Measurements from ENCODE around the gene CREB3L2.
"Not testable (repeated sequence)": the region's sequence is repeated elsewhere in the genome, so short reads cannot be mapped to it uniquely, and the experiment has no call there.

The CREB3L2 gene

DNA sequence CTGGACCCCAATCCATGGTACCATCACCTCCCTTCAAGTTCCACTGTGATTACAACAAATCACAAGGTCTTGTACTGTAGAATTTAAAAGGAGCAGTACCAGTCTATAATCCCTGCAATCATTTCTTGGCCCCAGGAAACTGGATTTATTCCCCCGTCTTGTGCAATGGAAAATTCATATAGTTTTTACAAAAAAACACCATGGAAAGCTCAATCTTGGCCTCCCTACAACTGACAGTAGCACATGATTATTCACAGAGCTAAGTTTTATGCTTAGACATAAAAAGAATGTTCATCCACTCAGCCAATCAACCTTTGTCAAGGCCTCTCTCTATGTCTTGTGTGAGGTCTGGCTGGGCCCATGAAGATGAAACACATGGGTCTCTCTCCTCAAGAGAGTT lies 165.3 kb downstream of the CREB3L2 start:
- DNase-seq (ENCODE audit: low spot score) = no peak

DNA sequence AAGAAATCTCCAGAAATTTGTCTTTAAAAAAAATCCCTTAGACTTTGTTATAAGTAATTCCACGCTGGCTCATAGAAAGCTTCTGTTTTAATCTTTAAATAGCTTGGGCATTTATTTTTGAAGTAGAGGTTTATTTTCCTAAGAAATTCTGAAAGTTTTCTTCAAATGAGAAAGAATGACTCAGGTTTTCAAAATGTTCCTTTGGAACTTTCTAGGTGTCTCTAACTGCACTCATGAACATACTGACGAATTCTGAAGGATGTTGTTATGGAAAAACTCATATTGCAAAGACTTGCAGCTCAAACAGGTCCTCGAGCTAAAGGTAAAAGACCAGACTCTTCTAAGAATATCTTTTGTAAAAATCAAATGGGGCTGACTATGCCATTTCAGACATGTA lies 165.8 kb downstream of the CREB3L2 start:
- DNase-seq (ENCODE audit: low spot score) = no peak

DNA sequence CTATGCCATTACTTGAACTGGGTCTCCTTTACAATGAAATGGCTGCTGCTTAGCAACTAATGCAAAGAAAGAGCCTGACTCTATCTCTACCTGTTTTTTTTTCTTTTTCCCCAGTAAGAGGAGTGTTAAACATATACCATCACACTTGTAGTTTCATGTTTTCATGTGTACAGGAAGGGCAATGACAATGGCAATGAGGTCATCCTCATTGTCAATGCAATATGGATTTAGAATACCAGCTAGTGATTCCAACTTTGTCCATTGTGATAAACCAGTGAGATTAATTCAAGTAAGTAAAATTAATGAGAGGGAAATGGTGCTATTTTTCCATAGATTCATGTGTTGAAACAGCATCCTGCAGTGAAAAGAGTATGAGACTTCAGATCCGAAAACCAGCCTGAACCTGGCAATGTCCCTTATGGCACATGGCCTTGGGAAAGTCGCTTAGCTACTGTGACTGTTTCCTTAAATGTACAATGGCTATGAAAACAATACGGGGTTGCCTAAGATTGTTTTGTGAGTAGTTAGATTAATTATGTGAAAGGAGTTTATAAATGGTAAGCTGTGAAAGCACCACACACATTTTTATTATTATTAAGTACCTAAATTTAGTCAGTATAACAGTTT lies 166.3 kb downstream of the CREB3L2 start:
- DNase-seq (ENCODE audit: low spot score) = no peak

DNA sequence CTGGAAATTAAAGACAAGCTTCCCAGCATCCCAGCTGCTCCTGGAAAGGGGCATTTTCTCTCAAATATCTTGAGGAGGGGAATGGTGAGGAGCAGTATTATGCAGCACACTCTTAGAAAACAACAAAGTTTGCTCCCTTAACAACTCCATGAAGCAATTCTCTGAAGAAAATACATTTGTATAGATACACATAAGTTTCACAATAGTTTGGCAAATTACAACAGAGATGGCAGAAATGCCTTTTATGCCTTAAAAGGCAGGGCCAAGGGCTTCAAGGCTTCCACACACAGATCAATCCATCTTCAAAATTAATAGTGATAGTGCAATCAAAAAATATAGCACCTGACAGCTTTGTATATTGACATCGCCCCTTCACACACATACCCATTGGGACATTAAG lies 167.3 kb downstream of the CREB3L2 start:
- no peak for DNase-seq (ENCODE audit: low spot score)

DNA sequence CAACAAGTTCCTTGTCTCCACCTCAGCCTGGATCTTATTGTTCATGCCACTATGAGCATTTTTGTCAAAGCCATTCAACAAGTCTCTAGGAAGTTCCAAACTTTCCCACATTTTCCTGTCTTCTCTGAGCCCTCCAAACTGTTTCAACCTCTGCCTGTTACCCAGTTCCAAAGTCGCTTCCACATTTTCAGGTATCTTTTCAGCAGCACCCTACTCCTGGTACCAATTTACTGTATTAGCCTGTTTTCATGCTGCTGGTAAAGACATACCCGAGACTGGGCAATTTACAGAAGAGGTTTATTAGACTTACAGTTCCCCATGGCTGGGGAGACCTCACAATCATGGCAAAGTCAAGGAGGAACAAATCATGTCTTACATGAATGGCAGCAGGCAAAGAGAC lies 168.9 kb downstream of the CREB3L2 start:
- not testable (repeated sequence) for DNase-seq (ENCODE audit: low spot score)

DNA sequence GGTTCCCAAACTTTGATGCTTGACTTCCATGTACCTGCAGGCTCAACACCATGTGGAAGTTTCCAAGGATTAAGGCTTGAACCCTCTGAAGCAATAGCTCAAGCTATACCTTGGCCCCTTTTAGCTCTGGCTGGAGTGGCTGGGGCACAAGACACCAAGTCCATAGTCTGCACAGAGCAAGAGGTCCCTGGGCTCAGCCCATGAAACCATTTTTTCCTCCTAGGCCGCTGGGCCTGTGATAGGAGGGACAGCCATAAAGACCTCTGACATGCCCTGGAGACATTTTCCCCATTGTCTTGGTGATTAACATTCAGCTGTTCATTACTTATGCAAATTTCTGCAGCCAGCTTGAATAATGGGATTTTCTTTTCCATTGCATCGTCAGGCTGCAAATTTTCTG lies 169.5 kb downstream of the CREB3L2 start:
- no peak for DNase-seq (ENCODE audit: low spot score)

DNA sequence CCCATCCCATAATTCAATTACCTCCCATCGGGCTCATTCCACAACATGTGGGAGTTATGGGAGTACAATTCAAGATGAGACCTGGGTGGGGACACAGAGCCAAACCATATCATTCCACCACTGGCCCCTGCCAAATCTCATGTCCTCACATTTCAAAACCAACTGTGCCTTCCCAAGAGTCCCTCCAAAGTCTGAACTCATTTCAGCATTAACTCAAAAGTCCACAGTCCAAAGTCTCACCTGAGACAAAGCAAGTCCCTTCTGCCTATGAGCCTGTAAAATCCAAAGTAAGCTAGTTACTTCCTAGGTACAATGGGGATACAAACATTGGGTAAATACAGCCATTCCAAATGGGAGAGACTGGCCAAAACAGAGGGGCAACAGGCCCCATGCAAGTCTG lies 170.3 kb downstream of the CREB3L2 start:
- DNase-seq (ENCODE audit: low spot score) = not testable (repeated sequence)

DNA sequence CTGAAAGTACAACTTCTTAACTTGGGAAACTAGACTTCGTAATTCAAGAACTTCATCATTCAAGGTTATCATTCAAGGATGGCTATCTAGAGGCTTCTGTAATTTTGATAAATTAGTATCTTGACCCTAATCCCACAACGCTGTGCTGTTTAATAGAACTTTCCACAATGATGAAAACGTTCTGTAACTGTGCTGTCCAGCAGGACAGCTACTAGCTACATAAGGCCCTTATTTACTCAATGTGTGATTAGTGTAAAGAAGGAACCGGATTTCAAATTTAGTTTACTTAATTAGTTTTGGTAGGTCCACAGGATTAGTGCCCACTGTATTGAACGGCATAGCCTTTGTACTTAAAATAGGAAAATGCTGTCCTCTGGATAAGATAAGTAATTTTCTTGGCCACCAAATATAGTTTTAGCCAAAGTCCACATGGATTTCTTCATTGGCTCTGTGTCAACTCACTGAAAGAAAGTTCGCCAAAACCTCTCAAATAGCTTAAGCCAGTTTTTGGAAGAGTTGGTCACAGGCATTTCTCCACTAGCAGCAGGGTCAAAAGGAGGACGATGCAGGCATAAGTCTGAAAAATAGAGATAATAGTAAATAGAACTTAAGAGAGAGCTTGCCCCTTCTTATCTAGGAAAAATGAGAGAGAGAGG lies 172.4 kb downstream of the CREB3L2 start:
- no peak for DNase-seq (ENCODE audit: low spot score)

DNA sequence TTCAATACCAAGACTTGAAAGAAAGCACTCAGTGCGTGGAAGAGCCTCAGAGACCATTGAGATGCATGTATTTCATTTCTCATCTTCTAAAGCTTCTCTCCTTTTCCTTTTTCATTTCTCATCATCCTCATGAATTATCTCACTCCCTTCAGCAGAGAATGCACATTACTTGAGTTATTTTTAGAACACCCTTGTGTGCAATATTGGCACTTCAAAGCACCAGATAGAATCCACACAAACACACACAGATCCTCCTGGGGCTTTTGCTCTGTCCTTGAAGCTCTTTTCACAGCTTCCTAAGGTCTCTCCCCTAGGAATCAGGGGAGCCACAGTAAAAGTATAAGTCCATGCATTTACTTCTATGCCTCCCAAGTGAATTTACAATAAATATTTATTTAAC lies 173.4 kb downstream of the CREB3L2 start:
- DNase-seq (ENCODE audit: low spot score) = no peak

DNA sequence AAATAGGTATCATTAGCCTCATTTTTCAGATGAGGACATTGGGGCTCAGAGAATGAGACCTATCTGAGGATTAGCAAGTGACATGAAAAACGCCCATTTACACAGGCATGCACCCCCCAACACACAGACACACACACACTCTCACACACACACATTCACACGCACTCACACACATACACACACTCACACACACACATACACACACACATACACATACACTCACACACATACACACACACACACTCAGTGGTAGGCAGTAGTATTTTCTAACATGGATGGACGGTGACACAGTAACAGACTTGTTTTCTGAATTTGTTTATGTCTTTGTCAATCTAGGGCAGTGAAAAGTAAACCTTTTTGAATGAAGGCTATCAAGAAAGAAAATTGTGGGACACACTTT lies 176.4 kb downstream of the CREB3L2 start:
- no peak for DNase-seq (ENCODE audit: low spot score)
